Lower leg skin (tissue), 4 donors: ENCODE results near the gene CPXM2. TPM values are rescaled to one million over a fixed set of nuclear protein-coding genes. Genes with fewer than 3 reads are reported as not detected.

Experiments used
- DNase-seq, 2 donors: peaks; one replicate each; pipeline ENCODE4 v3.0.0-alpha.2; 2019; ENCODE audit warnings: low spot score in 2 of 2
- H3K4me3 ChIP-seq: fragments of 200-600 bp; sonication (generic); 2 replicates; pipeline ENCODE4 v1.5.1; 2017; ENCODE audit warnings: mild to moderate bottlenecking, low read depth; ENCODE audit not compliant: poor library complexity, severe bottlenecking
- POLR2A ChIP-seq, 2 donors: fragments of 450-650 bp; IDR thresholded peaks; one replicate each; pipeline ENCODE4 v1.6.1; 2016 to 2017; ENCODE audit warnings: antibody characterized with exemption in 2 of 2, mild to moderate bottlenecking in 1 of 2, moderate library complexity in 1 of 2
- WGBS, 2 donors: methylation state at CpG; one replicate each; pipeline ENCODE4 v1.1.5; 2018; 5-methylcytosine and 5-hydroxymethylcytosine counted together
- intact Hi-C: fragments of 100-400 bp; cut with DNase I; formaldehyde crosslinking; loops from one replicate; pipeline ENCODE4 v1.15.0; 2023; ENCODE audit warnings: low total_unique reads
- total RNA-seq, 4 donors: library from RNA; depleted of rRNA; stranded (reverse); fragments of >200 nt; gene quantifications; one replicate each; pipeline ENCODE4 v1.1.0, GENCODE V29; 2016
- TF ChIP-seq, protein P1 (sequence below), 3 donors: fragments of 450-650 bp; IDR thresholded peaks; one replicate each; pipeline ENCODE4 v1.5.1; 2016; ENCODE audit warnings: antibody characterized with exemption in 3 of 3, mild to moderate bottlenecking in 3 of 3, moderate library complexity in 2 of 3

CPXM2 gene
- total RNA-seq, 4 donors from 2014 or later = 1.6 to 7.0 (median 4.9) TPM

DNA sequence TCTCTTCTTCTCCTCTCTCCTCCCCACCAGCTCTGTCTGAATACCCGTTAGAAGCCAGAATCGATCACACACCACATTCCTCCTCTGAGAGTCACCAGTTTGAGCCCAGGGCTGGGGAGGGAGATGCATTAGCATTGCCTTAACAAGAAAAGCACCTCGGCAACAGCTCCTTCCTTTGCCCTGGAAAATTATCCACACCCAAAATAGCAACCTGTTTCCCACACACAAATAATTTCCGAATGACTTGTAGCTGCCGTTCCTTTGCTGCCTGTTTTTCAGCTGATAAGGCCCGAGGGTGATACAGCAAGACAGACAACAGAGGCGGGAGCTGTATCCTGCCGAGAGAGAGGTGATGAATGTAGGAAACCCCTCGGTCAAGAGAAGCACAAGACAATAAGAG, 91.3 kb downstream of the CPXM2 start:
- no peak for TF ChIP-seq POLR2A (IDR thresholded peaks at IDR 0.05)
- TF ChIP-seq, protein P1, sequence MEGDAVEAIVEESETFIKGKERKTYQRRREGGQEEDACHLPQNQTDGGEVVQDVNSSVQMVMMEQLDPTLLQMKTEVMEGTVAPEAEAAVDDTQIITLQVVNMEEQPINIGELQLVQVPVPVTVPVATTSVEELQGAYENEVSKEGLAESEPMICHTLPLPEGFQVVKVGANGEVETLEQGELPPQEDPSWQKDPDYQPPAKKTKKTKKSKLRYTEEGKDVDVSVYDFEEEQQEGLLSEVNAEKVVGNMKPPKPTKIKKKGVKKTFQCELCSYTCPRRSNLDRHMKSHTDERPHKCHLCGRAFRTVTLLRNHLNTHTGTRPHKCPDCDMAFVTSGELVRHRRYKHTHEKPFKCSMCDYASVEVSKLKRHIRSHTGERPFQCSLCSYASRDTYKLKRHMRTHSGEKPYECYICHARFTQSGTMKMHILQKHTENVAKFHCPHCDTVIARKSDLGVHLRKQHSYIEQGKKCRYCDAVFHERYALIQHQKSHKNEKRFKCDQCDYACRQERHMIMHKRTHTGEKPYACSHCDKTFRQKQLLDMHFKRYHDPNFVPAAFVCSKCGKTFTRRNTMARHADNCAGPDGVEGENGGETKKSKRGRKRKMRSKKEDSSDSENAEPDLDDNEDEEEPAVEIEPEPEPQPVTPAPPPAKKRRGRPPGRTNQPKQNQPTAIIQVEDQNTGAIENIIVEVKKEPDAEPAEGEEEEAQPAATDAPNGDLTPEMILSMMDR (IDR thresholded peaks at IDR 0.05) = no peak
- DNase-seq = no peak
- H3K4me3 ChIP-seq = no peak overlapping the region
- intact Hi-C loops = no loop called here
- 18 to 30% methylated on average over 9 of the region's 9 CpGs for WGBS, 2 donors

DNA sequence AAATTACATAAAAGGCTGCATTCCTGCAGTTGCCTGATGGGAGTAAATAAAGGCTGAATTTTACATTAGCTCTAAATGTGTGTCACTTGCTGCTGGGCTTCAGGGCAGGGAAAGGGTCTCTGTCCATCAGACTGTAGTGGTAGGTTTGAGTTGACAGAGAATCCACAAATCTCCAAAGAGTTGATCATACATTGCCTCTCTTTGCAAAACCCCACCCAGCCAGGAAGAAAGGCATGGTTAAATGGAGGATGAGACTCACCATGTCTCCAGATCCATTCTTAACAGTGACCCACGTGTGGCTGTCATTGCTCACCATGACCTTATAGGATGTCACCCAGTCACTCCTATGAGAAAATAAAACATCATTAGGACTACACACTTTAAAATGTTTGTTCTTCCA, 92.8 kb downstream of the CPXM2 start:
- TF ChIP-seq, protein P1 (IDR thresholded peaks at IDR 0.05) = no peak
- TF ChIP-seq POLR2A (IDR thresholded peaks at IDR 0.05) = no peak
- intact Hi-C loops = no loop called here
- no peak for DNase-seq
- no peak overlapping the region for H3K4me3 ChIP-seq
- 86 to 93% methylated on average over 1 of the region's 1 CpG for WGBS, 2 donors

DNA sequence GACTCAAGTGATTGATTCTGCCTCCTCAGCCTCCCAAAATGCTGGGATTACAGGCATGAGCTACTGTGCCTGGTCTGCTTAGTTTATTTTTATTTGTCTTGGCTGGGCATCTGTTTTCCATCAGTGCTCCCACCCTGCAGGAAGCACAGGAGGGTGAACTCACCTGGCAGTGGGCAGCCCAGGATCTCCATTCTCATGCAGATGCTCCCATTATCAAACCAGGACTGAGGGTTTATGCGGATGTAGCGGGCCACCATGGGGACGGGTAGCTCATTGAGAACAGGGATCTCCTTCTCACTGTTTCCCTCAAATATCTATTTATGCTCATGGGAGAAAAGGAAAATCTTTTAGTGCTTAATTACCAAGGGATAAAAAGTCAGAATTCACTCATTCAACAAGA, 93.8 kb downstream of the CPXM2 start:
- H3K4me3 ChIP-seq = no peak overlapping the region
- TF ChIP-seq, protein P1 (IDR thresholded peaks at IDR 0.05) = no peak
- no peak for TF ChIP-seq POLR2A (IDR thresholded peaks at IDR 0.05)
- intact Hi-C loops = no loop called here
- 96% methylated on average over 3 of the region's 3 CpGs for WGBS, 2 donors
- peak in 1 of 2 donors; percentile 75 for DNase-seq

DNA sequence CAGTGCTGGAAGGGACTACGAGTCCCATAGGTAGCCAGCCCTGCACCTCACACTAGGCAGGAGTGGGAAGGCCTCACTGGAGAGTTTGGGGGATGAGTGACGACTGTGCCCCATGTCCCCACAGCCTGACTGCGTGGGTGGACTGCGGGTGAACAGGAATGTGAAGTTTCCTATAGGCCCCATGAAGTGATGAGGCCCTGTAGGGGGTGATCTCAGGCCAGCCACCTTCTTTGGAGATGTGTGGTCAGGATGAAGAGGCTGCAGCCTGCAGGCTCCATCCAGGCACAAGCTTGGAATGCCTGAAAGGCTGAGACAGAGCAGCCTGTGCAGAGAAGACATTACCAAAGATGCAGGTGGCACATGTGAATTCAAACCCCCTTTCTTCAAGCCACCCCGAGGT, 94.9 kb downstream of the CPXM2 start:
- DNase-seq = peak in 1 of 2 donors; percentile 50
- WGBS, 2 donors = 82 to 86% methylated on average over 5 of the region's 5 CpGs
- H3K4me3 ChIP-seq = no peak overlapping the region
- TF ChIP-seq POLR2A (IDR thresholded peaks at IDR 0.05) = no peak
- TF ChIP-seq, protein P1 (IDR thresholded peaks at IDR 0.05) = no peak
- intact Hi-C loops = no loop called here

DNA sequence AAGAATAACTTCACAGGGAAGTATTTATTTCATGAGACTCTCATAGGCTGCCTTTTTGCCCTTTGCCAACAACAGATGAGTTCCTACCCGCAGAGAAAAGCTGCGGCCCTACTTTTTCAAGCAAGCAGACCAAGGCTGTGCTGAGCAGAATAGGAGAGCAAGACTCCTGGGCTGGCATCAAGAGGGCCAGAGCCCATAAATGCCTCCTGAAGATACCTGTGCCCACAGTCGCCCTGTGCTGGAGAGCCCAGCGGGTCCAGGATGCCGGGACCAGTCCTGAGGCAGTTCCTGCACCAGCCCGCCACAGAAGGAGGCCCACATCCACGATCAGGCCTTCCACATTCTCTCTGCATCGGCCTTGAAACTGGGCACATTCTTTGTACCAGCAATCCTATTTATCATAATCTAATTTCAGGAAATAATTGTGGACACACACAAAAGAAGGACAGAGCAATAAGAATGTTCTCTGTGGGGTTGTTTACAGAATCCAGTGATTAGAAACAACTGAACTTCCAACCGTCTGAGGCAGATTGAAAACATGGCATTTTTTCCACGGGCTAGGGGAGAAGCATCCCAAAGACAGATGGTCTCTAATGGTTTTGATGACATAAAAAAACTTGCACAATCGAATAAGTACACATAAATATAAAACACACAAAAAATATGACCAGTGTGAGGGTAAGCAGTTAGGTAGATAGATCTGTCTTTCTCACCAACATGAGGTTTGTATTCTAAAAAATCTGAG, 95.6 kb downstream of the CPXM2 start:
- WGBS, 2 donors = 74 to 81% methylated on average over 11 of the region's 11 CpGs
- no peak for TF ChIP-seq POLR2A (IDR thresholded peaks at IDR 0.05)
- TF ChIP-seq, protein P1 (IDR thresholded peaks at IDR 0.05) = no peak

More for the DNA sequence above, 95.6 kb downstream of the CPXM2 start:
- no peak overlapping the region for H3K4me3 ChIP-seq
- DNase-seq = peak in 1 of 2 donors; percentile 68
- intact Hi-C loops = no loop called here
